CD4-positive, alpha-beta T cell treated with Interleukin-15 for 1 hour (primary cell): ENCODE data around the gene MARVELD3.
"Not testable (repeated sequence)": the region's sequence is repeated elsewhere in the genome, so short reads cannot be mapped to it uniquely, and the experiment has no call there.

Experiments used
- DNase-seq: peaks from one replicate; pipeline ENCODE4 v3.0.0-alpha.2; 2020

Gene MARVELD3

GRCh38 chr16:71673582-71673973 is 47.6 kb downstream of the MARVELD3 start:
- no peak for DNase-seq

GRCh38 chr16:71674229-71674628 is 48.2 kb downstream of the MARVELD3 start:
- no peak for DNase-seq

- DNase-seq, result no peak
Measured at GRCh38 chr16:71675380-71675779, 49.4 kb downstream of the MARVELD3 start.

- no peak for DNase-seq
Measured at GRCh38 chr16:71676236-71676635, 50.3 kb downstream of the MARVELD3 start.

- no peak for DNase-seq
Measured at GRCh38 chr16:71681360-71681759, 55.4 kb downstream of the MARVELD3 start.

- DNase-seq, result not testable (repeated sequence)
Measured at GRCh38 chr16:71684280-71684679, 58.3 kb downstream of the MARVELD3 start.
